ENCODE results near the gene CD36.

DNA sequence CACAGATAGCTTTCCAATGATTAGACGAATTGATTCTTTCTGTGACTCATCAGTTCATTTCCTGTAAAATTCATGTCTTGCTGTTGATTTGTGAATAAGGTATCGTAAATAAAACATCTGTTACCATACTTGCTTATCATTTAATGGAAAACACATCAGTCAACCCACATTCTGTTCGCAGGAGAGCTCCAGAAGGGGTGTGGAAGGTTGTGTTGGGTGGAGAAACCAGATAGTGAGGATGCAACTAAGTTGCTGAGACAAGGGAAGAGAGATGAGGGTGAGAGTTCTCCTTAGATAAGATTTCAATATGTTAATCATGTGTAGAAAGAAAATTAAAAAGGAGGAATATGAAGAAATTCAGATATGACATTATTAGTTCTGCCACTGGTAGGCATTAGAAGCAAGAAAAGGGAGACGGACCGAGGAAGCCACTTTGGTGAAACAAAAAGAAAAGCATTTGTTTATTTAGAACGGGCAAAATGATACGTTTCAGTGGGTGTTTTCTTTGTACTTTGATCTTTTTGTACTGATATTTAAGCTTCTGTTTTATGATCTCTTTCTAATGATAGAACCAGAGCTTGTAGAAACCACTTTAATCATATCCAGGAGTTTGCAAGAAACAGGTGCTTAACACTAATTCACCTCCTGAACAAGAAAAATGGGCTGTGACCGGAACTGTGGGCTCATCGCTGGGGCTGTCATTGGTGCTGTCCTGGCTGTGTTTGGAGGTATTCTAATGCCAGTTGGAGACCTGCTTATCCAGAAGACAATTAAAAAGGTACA lies 7.8 kb downstream of the CD36 start:
- no peak for TF ChIP-seq ERG (CRISPR knock-in tag; IDR thresholded peaks at IDR 0.05)
- TF ChIP-seq, protein P1, sequence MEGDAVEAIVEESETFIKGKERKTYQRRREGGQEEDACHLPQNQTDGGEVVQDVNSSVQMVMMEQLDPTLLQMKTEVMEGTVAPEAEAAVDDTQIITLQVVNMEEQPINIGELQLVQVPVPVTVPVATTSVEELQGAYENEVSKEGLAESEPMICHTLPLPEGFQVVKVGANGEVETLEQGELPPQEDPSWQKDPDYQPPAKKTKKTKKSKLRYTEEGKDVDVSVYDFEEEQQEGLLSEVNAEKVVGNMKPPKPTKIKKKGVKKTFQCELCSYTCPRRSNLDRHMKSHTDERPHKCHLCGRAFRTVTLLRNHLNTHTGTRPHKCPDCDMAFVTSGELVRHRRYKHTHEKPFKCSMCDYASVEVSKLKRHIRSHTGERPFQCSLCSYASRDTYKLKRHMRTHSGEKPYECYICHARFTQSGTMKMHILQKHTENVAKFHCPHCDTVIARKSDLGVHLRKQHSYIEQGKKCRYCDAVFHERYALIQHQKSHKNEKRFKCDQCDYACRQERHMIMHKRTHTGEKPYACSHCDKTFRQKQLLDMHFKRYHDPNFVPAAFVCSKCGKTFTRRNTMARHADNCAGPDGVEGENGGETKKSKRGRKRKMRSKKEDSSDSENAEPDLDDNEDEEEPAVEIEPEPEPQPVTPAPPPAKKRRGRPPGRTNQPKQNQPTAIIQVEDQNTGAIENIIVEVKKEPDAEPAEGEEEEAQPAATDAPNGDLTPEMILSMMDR (IDR thresholded peaks at IDR 0.05) = no peak
- no peak for TF ChIP-seq ZBTB43 (CRISPR knock-in tag; IDR thresholded peaks at IDR 0.05)
- no peak for TF ChIP-seq CREB1 (CRISPR knock-in tag; IDR thresholded peaks at IDR 0.05)
- TF ChIP-seq SP1 (CRISPR knock-in tag; conservative IDR thresholded peaks at IDR 0.05) = no peak
- no peak for TF ChIP-seq ESRRA (CRISPR knock-in tag; IDR thresholded peaks at IDR 0.05; ENCODE audit: borderline replicate concordance)
- TF ChIP-seq IRF2 (CRISPR knock-in tag; IDR thresholded peaks at IDR 0.05; ENCODE audit: borderline replicate concordance, low read depth) = no peak
- TF ChIP-seq ZBTB21 (CRISPR knock-in tag; IDR thresholded peaks at IDR 0.05; ENCODE audit: borderline replicate concordance) = no peak
- no peak for TF ChIP-seq RORB (CRISPR knock-in tag; IDR thresholded peaks at IDR 0.05)
- TF ChIP-seq ETV6 (CRISPR knock-in tag; IDR thresholded peaks at IDR 0.05) = no peak
- no peak for TF ChIP-seq FOXP1 (CRISPR knock-in tag; IDR thresholded peaks at IDR 0.05; ENCODE audit: borderline replicate concordance)
- no peak for TF ChIP-seq FOXK1 (CRISPR knock-in tag; IDR thresholded peaks at IDR 0.05)
- TF ChIP-seq, protein P2, sequence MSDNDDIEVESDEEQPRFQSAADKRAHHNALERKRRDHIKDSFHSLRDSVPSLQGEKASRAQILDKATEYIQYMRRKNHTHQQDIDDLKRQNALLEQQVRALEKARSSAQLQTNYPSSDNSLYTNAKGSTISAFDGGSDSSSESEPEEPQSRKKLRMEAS (CRISPR knock-in tag; IDR thresholded peaks at IDR 0.05) = no peak
- TF ChIP-seq ZNF263 (CRISPR knock-in tag; IDR thresholded peaks at IDR 0.05; ENCODE audit: low read depth) = no peak

Measured in WTC11 (cell line).